Measurements from ENCODE around the gene GALNT15. TPM values are rescaled to one million over a fixed set of nuclear protein-coding genes. Genes with fewer than 3 reads are reported as not detected.

The GALNT15 gene
- polyA plus RNA-seq, 1 donor (not counting 4 experiments of a cell fraction or from before 2014, with no cell fraction given): not detected

GRCh38 chr3:16182612-16183011 is 8.1 kb downstream of the GALNT15 start:
- H3K27ac ChIP-seq (ENCODE audit: control insufficient read depth, insufficient read depth, low read length): no peak overlapping the region

GRCh38 chr3:16183082-16183481 is 8.6 kb downstream of the GALNT15 start:
- Histone ChIP-seq H3K79me2 (ENCODE audit: control insufficient read depth, insufficient read depth, low read length) (no peaks in the 10 kb centered on the region), H3K4me2 (ENCODE audit: control insufficient read depth, extremely low read depth, insufficient read depth, low read depth, low read length) (no peak overlapping the region), H2AFZ (ENCODE audit: control insufficient read depth, low read length) (no peak overlapping the region), H3K27ac (ENCODE audit: control insufficient read depth, insufficient read depth, low read length) (no peak overlapping the region), H3K9me3 (ENCODE audit: control insufficient read depth, low read depth, low read length) (no peaks in the 10 kb centered on the region), H3K9ac (ENCODE audit: control insufficient read depth, extremely low read depth, insufficient read depth, low read length) (no peak overlapping the region), H3K9me1 (ENCODE audit: control insufficient read depth, extremely low read depth, insufficient read depth, low read length) (no peaks in the 10 kb centered on the region), H3K4me3 (ENCODE audit: control insufficient read depth in 2 of 3, extremely low read depth in 1 of 3, insufficient read depth in 2 of 3, low read depth in 1 of 3, low read length in 3 of 3) (no peak overlapping the region), H4K20me1 (ENCODE audit: control insufficient read depth, extremely low read depth, insufficient read depth, low read length) (no peaks in the 10 kb centered on the region), H3K36me3 (ENCODE audit: control insufficient read depth in 2 of 2, extremely low read depth in 1 of 2, insufficient read depth in 2 of 2, low read length in 2 of 2) (no peaks in the 10 kb centered on the region), H3K4me1 (ENCODE audit: control insufficient read depth, extremely low read depth, insufficient read depth, low read length) (peaks cover 1% of the 10 kb centered on the region), H3K27me3 (ENCODE audit: control insufficient read depth, extremely low read depth, insufficient read depth, low read length) (no peaks in the 10 kb centered on the region)
- dilution Hi-C loops (cut with MboI; ENCODE audit: extremely low pct_ligation_motif_present, low sequenced_read_pairs): no loop called here
- TF ChIP-seq EZH2 (IDR thresholded peaks at IDR 0.05; ENCODE audit: low read length) (no peak), CTCF (optimal IDR thresholded peaks at IDR 0.05 in 1 of 3, IDR thresholded peaks at IDR 0.05 in 1 of 3, conservative IDR thresholded peaks at IDR 0.05 in 1 of 3; ENCODE audit: extremely low read depth in 1 of 3, insufficient read depth in 2 of 3, low read length in 3 of 3) (no peak)
- no peak for DNase-seq (ENCODE audit: low read depth, low spot score)
- FAIRE-seq: no peak

More at GRCh38 chr3:16182612-16183011, 8.1 kb downstream of the GALNT15 start:
- no peak for TF ChIP-seq EZH2 (IDR thresholded peaks at IDR 0.05; ENCODE audit: low read length)
- no peak for TF ChIP-seq CTCF (optimal IDR thresholded peaks at IDR 0.05 in 1 of 3, IDR thresholded peaks at IDR 0.05 in 1 of 3, conservative IDR thresholded peaks at IDR 0.05 in 1 of 3; ENCODE audit: extremely low read depth in 1 of 3, insufficient read depth in 2 of 3, low read length in 3 of 3)
- no peaks in the 10 kb centered on the region for H3K27me3 ChIP-seq (ENCODE audit: control insufficient read depth, extremely low read depth, insufficient read depth, low read length)
- peaks cover 4% of the 10 kb centered on the region for H3K4me1 ChIP-seq (ENCODE audit: control insufficient read depth, extremely low read depth, insufficient read depth, low read length)
- no peak overlapping the region for H3K9ac ChIP-seq (ENCODE audit: control insufficient read depth, extremely low read depth, insufficient read depth, low read length)
- no peaks in the 10 kb centered on the region for H3K9me1 ChIP-seq (ENCODE audit: control insufficient read depth, extremely low read depth, insufficient read depth, low read length)
- H3K4me2 ChIP-seq (ENCODE audit: control insufficient read depth, extremely low read depth, insufficient read depth, low read depth, low read length): no peak overlapping the region
- dilution Hi-C loops (cut with MboI; ENCODE audit: extremely low pct_ligation_motif_present, low sequenced_read_pairs): no loop called here
- no peaks in the 10 kb centered on the region for H4K20me1 ChIP-seq (ENCODE audit: control insufficient read depth, extremely low read depth, insufficient read depth, low read length)
- no peaks in the 10 kb centered on the region for H3K79me2 ChIP-seq (ENCODE audit: control insufficient read depth, insufficient read depth, low read length)
- FAIRE-seq: no peak
- no peaks in the 10 kb centered on the region for H3K36me3 ChIP-seq (ENCODE audit: control insufficient read depth in 2 of 2, extremely low read depth in 1 of 2, insufficient read depth in 2 of 2, low read length in 2 of 2)
- H3K4me3 ChIP-seq (ENCODE audit: control insufficient read depth in 2 of 3, extremely low read depth in 1 of 3, insufficient read depth in 2 of 3, low read depth in 1 of 3, low read length in 3 of 3): no peak overlapping the region
- H2AFZ ChIP-seq (ENCODE audit: control insufficient read depth, low read length): no peak overlapping the region
- no peak for DNase-seq (ENCODE audit: low read depth, low spot score)
- H3K9me3 ChIP-seq (ENCODE audit: control insufficient read depth, low read depth, low read length): no peaks in the 10 kb centered on the region

Data from keratinocyte (primary cell).